GM18499 (cell line): ENCODE results near the gene FAHD1.

Experiments used
- ATAC-seq: cut with Tn5 transposase; IDR thresholded peaks from one replicate; pipeline ENCODE4 v1.9.1; 2021; ENCODE audit warnings: moderate number of reproducible peaks; ENCODE audit not compliant: insufficient read depth, unreplicated experiment

The FAHD1 gene

GRCh38 chr16:1816396-1817275, 10.4 kb upstream of the FAHD1 start:
- ATAC-seq = no peak

DNA sequence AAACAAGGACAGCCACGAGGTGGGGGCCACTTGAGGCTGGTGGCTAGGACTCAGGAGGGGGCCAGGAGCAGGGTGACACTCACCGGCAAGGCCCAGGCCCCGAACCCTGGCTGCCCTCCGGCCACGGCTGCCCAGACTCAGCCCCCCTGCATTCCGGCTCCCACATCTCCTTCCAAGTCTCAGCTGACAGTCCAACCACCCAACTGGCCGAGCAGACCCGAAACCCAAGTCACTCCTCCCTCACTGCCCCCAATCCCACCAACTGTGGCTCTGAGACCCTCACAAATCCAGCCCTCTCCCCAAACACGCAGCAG, 9.8 kb upstream of the FAHD1 start:
- ATAC-seq = no peak

GRCh38 chr16:1817716-1818115, 9.3 kb upstream of the FAHD1 start:
- ATAC-seq = no peak

GRCh38 chr16:1818204-1818872, 8.7 kb upstream of the FAHD1 start:
- no peak for ATAC-seq

DNA sequence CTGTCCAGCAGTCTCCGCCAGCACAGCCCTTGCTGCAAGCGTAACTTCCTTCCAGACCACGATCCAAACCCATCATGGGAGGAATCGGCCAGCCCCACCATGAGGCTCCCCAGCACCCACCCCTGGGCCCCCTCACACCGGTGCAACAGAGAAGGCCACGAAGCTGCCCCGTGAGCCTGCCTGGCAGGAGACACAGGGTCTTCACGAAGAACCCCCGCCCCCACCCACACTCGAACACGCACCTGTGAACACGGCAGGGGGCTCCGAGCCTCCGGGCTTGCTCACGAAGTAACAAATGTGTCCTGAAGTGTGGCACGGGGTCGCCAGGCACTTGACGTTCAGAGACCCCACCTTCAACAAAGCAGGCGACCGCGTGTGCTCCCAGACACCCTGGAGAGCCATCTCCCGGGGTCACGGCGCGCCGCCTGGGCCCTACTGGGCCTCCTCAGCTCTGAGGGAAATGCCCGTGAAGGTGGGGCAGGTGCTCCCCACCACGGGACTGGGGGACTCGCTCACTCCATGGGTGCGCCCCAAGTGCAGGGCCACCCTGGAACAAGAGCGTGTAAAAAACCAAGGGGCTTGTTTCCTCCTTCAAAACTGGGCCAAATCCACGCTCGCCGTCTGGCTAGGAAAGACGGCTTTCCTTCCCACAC, 8.0 kb upstream of the FAHD1 start:
- ATAC-seq = no peak

DNA sequence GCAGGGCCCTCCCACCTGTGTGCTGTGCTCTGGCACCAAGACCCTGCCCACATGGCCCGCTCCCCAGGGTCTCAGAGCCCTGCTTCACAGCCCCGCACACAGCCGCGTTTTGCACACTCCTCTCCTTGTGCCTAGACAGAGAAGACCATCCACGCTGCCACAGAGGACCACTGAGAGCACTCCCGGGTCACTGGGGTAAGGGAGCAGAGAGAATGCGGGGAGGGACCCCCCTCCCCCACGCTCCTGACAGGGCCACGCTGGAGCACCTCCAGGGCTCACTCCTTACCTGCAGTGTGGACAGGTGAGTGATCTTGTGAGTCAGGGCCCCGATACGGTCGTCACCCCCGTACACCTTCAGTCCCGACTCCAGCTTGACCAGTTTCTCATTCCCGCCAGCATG, 7.4 kb upstream of the FAHD1 start:
- ATAC-seq = no peak

- no peak for ATAC-seq
Observed at GRCh38 chr16:1820096-1820945, 6.7 kb upstream of the FAHD1 start.

DNA sequence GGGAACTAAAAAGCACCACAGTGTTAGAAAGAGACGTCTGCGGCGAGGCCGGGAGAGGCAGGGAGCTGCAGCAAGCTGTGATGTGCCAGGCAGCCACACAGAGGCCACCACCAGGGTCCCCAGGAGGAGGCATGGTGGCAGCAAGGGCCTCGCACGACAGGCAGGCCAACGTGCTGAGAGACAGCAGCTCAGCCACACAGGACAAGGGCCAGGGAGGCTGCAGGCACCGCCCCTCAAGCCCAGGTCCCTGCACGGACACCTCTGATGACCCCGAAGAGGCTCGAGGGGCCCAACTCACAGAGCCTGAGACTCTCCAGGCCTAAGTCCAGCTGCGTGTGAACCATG, 6.1 kb upstream of the FAHD1 start:
- ATAC-seq = no peak

DNA sequence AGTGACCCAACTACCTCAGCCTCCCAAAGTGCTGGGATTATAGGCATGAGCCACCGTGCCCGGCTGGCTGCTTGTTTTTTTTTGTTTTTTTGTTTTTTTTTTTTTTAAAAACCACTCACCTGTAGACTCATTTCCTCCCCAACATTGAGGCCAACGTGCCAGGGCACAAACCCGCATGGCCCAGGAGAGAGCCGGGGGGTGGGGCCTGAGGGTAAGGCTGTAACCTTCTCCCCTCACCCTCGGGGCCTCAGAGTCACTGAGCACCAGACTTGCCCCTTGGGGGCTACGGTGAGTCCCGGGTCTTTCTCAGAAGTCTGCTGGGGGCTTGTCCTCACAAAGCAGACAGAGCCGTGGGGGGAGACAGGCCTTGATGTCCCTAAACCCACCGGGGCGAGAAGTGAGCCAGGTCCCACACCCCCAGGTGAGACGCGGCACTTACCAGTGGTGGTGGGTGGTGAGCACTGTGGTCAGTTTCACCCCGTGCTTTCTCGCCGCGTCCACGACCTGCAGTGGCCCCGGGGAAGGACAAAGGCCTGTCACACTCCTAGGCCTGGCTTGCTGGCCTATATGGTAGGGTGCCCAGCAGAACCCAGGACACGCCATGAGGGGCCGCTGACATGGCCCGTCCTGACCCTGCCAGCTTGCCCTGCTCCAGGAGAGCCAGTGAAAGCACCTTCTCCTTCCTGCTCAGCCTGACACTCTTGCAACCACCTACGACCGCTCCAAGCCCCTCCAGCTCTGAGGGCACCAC, 5.0 kb upstream of the FAHD1 start:
- ATAC-seq = no peak

DNA sequence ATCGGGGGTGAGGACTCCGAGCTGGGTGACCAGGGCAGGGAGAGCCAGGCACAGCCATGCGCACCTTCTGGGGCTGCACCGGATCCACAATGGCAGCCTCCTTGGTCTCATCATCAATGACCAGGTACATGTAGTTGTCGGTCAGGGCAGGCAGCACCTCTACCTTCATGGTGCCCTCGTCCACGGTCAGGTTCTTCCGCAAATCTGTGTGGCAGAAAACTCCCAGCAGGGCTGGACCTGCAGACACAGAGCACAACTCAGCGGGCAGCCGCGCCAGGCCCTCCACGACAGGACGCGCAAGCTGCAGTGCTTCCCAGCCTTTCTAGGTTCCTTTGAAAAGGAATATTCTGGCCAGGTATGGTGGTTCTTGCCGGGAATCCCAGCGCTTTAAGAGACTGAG, 4.2 kb upstream of the FAHD1 start:
- no peak for ATAC-seq

GRCh38 chr16:1823821-1824220, 3.2 kb upstream of the FAHD1 start:
- no peak for ATAC-seq

GRCh38 chr16:1825381-1825863, 1.6 kb upstream of the FAHD1 start:
- no peak for ATAC-seq

DNA sequence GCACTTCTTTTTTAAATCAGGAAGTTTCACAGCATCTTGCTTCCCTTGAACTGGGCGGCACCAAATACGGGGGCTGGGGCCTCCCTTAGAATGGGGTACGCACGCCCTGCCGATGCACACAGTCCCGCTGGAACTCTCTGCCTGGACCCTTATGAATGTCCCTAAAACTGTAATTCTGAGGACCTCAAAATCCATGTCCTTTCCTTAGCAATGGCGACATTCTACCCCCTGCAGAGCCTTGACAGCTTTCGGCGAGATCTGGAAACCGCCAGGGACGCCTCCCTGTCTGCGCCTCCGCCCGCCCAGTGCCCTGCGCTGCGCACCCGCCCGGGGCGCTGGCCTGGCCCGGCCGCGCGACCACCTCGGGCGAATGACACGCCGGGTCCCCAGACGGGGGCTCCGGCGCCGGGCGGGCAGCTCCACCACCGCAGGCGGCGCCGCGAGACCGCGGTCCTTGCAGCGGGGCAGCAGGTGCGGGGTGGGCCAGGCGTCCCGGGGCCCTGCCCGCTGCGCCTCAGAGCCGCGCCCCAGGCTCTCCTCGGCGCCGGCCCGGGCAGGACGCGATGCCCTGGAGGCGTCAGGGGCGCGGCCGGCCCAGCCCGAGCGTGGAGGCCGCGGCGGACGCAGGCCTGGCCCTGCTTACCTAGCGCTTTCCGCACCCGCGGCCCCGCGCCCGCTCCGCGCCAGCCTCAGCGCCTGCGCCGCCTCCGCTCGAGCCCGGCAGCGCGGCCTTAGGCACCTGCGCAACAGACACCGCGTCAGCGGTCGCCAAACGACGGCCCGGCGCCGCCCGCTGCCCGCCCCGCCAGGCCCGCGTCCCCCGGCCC, 929 bp upstream of the FAHD1 start:
- peak; percentile 29 for ATAC-seq

DNA sequence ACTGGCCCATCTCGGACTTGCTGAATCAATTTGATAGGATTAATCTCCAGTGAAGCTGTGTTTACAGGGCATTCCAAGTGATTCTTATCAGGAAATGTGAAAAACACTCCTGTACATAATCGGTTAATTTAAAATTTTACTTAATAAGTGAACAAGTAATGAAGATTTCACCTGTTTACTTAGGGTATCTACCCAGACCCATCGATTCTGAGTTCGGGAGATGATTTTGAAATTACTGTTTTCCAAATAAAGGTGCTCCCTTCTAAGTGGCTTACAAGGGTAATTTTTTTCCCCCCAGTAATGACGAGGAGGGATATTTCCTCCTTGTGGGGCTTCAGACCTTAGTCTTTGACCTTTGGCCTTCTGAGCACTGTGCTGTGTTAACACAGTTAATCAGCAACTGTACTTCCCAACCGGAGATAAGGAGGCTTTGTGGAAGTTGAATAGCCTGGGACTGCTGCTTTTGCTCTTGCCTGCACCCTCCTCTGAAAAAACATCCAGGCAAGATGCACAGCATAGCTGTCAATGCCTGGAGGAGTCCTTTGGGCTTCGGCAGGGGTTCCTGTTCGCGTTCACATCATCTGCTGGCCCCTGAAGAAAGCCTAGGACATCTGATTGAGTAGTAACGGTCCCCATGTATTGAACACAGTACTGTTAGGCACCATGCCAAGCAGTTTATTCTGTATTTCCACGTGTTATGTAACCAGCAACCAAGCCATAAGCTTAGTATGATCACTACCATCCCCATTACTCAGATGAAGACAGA, 1.8 kb downstream of the FAHD1 start:
- ATAC-seq = no peak

GRCh38 chr16:1830213-1830612, 3.2 kb downstream of the FAHD1 start:
- no peak for ATAC-seq

- no peak for ATAC-seq
Observed at GRCh38 chr16:1831186-1832075, 4.4 kb downstream of the FAHD1 start.

DNA sequence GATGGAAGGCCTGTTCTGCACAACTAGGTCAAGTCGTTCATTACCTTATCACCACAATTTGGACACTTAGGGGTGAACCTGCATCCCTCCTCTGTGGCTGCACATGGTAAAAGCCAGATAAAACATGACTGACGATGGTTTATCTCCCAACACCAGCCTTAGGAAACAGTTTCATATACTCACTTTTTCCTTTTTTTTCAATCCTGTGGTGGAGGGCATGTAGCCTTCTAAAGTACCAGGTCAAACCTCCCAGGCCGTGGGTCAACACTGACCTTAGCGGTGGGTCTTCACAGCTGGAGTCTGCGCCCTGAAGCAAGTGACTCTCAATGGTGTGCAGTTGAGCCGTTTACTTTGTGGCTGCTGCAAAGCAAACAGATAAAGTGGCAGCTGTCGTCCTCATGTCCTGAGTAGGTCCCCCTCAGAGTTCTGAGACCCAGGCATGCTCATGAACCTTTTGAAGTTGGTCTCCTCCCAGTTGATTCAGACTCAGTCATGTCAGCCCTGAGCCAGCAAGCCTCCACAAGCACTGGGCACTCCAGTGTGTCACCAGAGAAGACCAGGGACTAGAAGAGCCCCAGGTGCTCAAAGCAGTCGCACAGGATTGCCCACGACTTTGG, 5.9 kb downstream of the FAHD1 start:
- ATAC-seq = no peak
